ENCODE data around the gene OR2A5. TPM values are rescaled to one million over a fixed set of nuclear protein-coding genes. Genes with fewer than 3 reads are reported as not detected.

Gene OR2A5
- total and polyA plus RNA-seq, 2 of the 4 experiments (the other 2 are of a cell fraction), result not detected

DNA sequence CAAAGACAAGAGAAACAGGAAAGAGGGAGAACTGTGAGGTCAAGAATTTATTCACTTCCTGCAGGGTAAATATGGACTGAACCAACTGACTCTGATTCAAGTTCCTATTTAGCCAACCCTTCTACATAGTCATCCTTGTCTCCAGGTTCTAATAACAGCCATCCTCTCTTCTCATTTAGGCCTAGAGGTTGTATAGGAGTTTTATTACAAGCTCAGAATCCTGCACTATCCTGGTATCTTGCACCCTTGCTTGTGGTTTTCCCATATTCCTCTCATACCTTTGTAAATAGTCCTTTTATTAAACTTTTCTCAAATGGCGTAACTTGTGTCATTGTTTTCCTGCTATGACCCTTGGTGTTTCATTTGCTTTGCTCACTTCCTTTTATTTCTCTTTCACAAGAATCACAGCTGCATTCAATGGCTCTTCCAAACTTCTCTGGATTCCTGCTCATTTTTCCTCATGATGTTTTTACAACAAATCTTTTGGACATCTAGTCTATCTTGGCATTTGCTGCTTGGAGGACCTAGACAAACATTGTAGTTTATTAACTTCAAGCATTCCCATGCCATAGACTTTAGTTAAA is 12.4 kb upstream of the OR2A5 start:
- intact Hi-C loops (cut with micrococcal nuclease) (no loop called here), in situ Hi-C loops (cut with MboI; ENCODE audit: low sequenced_read_pairs) (no loop called here), dilution Hi-C loops (cut with HindIII; ENCODE audit: low sequenced_read_pairs, unreplicated experiment) (no loop called here)
- Histone ChIP-seq H3K9me1 (ENCODE audit: insufficient read depth, low read length) (no peaks in the 10 kb centered on the region), H3K4me1 (ENCODE audit: control insufficient read depth, insufficient read depth, low read length) (no peaks in the 10 kb centered on the region), H2AK5ac (ENCODE audit: low read depth, low read length) (no peak overlapping the region), H2BK15ac (ENCODE audit: low read depth, low read length) (no peak overlapping the region), H2BK5ac (ENCODE audit: low read depth, low read length, poor library complexity, severe bottlenecking) (no peak overlapping the region), H3K14ac (replicated peaks; ENCODE audit: low read depth, low read length) (no peak overlapping the region), H4K91ac (ENCODE audit: insufficient read depth, low read depth, low read length) (no peak overlapping the region), H3K27me3 (ENCODE audit: control insufficient read depth, insufficient read depth, low read length) (no peaks in the 10 kb centered on the region), H3K4me2 (ENCODE audit: low read depth, low read length) (no peak overlapping the region), H2AFZ (replicated peaks; ENCODE audit: low read length, poor library complexity) (no peak overlapping the region), H3K56ac (ENCODE audit: extremely low read depth, insufficient read depth, low read length) (no peak overlapping the region), H2BK20ac (ENCODE audit: low read depth, low read length) (no peak overlapping the region), H4K20me1 (ENCODE audit: insufficient read depth, low read length) (no peaks in the 10 kb centered on the region), H2AK9ac (replicated peaks; ENCODE audit: low read depth, low read length, poor library complexity) (no peak overlapping the region), H3K18ac (ENCODE audit: low read depth, low read length) (no peak overlapping the region), H3K27ac (ENCODE audit: insufficient read depth, low read length) (no peak overlapping the region), H4K5ac (ENCODE audit: low read depth, low read length) (no peak overlapping the region), H3K23ac (ENCODE audit: low read depth, low read length) (no peak overlapping the region), H3K4me3 (ENCODE audit: insufficient read depth, low read depth, low read length) (no peak overlapping the region), H2BK120ac (ENCODE audit: low read depth, low read length) (no peak overlapping the region), H3K9ac (ENCODE audit: low read depth, low read length) (no peak overlapping the region), H3K9me3 (ENCODE audit: control insufficient read depth, insufficient read depth, low read length) (no peaks in the 10 kb centered on the region), H4K8ac (ENCODE audit: low read depth in 2 of 2, low read length in 2 of 2) (no peak overlapping the region), H3K4ac (ENCODE audit: low read depth, low read length) (no peak overlapping the region), H3K36me3 (ENCODE audit: control insufficient read depth, insufficient read depth, low read length) (no peaks in the 10 kb centered on the region), H3K79me1 (ENCODE audit: low read depth in 1 of 2, low read length in 2 of 2) (no peaks in the 10 kb centered on the region)
- no peak for DNase-seq
- CTCF ChIA-PET, result interaction anchor here (1.4 kb wide), 1 partner anchor 299 kb away, joined by 3 read pairs; no protein-coding TSS in a partner anchor
- POLR2A ChIA-PET (ENCODE audit: unreplicated experiment), result no interaction called here
- BruUV-seq (replicated peaks), result no TSS peak
- no peak for ATAC-seq (ENCODE audit: low read depth)
- WGBS, 2 experiments (ENCODE audit: extremely low coverage in 2 of 2, insufficient read length in 1 of 2), result 20% methylated on average over 1 of the region's 1 CpG; no CpG with 5 or more reads in 1 of the 2 experiments
- TF ChIP-seq RCOR1 (IDR thresholded peaks at IDR 0.05; ENCODE audit: insufficient replicate concordance, low read length), result no peak
- TF ChIP-seq POLR2A (IDR thresholded peaks at IDR 0.05; ENCODE audit: low read depth, low read length), result no peak
- TF ChIP-seq FOS (IDR thresholded peaks at IDR 0.05; ENCODE audit: low read depth, low read length), result no peak
- TF ChIP-seq RFX5 (IDR thresholded peaks at IDR 0.05; ENCODE audit: low read depth, low read length), result no peak
- TF ChIP-seq, protein P1, sequence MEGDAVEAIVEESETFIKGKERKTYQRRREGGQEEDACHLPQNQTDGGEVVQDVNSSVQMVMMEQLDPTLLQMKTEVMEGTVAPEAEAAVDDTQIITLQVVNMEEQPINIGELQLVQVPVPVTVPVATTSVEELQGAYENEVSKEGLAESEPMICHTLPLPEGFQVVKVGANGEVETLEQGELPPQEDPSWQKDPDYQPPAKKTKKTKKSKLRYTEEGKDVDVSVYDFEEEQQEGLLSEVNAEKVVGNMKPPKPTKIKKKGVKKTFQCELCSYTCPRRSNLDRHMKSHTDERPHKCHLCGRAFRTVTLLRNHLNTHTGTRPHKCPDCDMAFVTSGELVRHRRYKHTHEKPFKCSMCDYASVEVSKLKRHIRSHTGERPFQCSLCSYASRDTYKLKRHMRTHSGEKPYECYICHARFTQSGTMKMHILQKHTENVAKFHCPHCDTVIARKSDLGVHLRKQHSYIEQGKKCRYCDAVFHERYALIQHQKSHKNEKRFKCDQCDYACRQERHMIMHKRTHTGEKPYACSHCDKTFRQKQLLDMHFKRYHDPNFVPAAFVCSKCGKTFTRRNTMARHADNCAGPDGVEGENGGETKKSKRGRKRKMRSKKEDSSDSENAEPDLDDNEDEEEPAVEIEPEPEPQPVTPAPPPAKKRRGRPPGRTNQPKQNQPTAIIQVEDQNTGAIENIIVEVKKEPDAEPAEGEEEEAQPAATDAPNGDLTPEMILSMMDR (conservative IDR thresholded peaks at IDR 0.05; ENCODE audit: low read depth, low read length), result no peak
- no peak for TF ChIP-seq CHD1 (IDR thresholded peaks at IDR 0.05; ENCODE audit: low read depth, low read length)
- no peak for TF ChIP-seq MAFK (IDR thresholded peaks at IDR 0.05; ENCODE audit: low read depth, low read length)
- no peak for TF ChIP-seq BHLHE40 (IDR thresholded peaks at IDR 0.05; ENCODE audit: low read depth, low read length)
- no peak for TF ChIP-seq SMC3 (IDR thresholded peaks at IDR 0.05; ENCODE audit: low read depth, low read length)
- TF ChIP-seq NFE2L2 (IDR thresholded peaks at IDR 0.05; ENCODE audit: low read depth, low read length), result no peak

Measured in IMR-90 (cell line).